Right cardiac atrium (tissue), 5 donors: ENCODE data around the gene SAP30. TPM values are rescaled to one million over a fixed set of nuclear protein-coding genes. Genes with fewer than 3 reads are reported as not detected.

ENCODE experiments used
- ATAC-seq, 2 donors: fragments of 200-7000 bp; cut with Tn5 transposase; one replicate each; pipeline versions ENCODE4 v1.8.0 to v1.9.1; 2020; ENCODE audit warnings: moderate library complexity in 2 of 2, mild to moderate bottlenecking in 1 of 2
- DNase-seq, 3 donors: peaks; one replicate each; pipeline ENCODE4 v3.0.0-alpha.2; 2020
- H3K27ac ChIP-seq: one replicate; pipeline ENCODE4 v1.5.1; 2013; ENCODE audit warnings: mild to moderate bottlenecking, low read length, control low read depth, moderate library complexity
- H3K27me3 ChIP-seq: one replicate; pipeline ENCODE4 v1.6.1; 2013; ENCODE audit not compliant: control insufficient read depth, insufficient read depth
- H3K4me1 ChIP-seq: one replicate; pipeline ENCODE4 v1.6.1; 2013; ENCODE audit warnings: low read length; ENCODE audit not compliant: control insufficient read depth, insufficient read depth
- H3K4me3 ChIP-seq: one replicate; pipeline ENCODE4 v1.5.1; 2013; ENCODE audit warnings: low read length, control low read depth
- H3K9me3 ChIP-seq: one replicate; pipeline ENCODE4 v1.6.1; 2013; ENCODE audit warnings: low read length; ENCODE audit not compliant: control insufficient read depth
- WGBS: extraction: QIAGEN DNeasy Blood & Tissue Kit; methylation state at CpG from one replicate; pipeline ENCODE4 v1.1.7; 2013; 5-methylcytosine and 5-hydroxymethylcytosine counted together
- intact Hi-C, 4 donors: fragments of 100-400 bp; cut with DNase I; formaldehyde crosslinking; loops; one replicate each; pipeline versions ENCODE4 v1.11.0 to v1.14.0; 2022 to 2023
- polyA plus RNA-seq: library from polyadenylated mRNA; stranded (reverse); fragments of 200-250 nt; gene quantifications from one replicate; pipeline ENCODE4 v1.2.3, GENCODE V29; 2013
- total RNA-seq, 4 donors: library from RNA; stranded (reverse); fragmentation: NEBNext Ultra II Directional; extraction: Animal tissue kit (Norgen Biotek cat#: 25700); gene quantifications; one replicate each; pipeline ENCODE4 v1.2.1, GENCODE V29; 2021
- donor health status: healthy with polysubstance abuse.
- donor health status: DM: no; HTN: yes; CAD: no.
- donor health status: DM: no; HTN: no; CAD: no.
- donor health status: DM: no; HTN: yes; CAD: no; lungs with severe emphysema.
- donor health status: DM: yes; HTN: yes; CAD: no.

SAP30 gene
- total and polyA plus RNA-seq, 5 donors, result 18.8 to 23.7 (median 20.1) TPM

GRCh38 chr4:173415092-173415491 lies 44.3 kb downstream of the SAP30 start:
- intact Hi-C loops, result loop anchor here in 3 of 4 donors (5.0 to 10.0 kb wide), 3 partner anchors 80 to 390 kb away; no protein-coding TSS in a partner anchor
- Histone ChIP-seq H3K4me3 (no peak overlapping the region), H3K9me3 (no peaks in the 10 kb centered on the region), H3K27me3 (no peaks in the 10 kb centered on the region), H3K4me1 (peaks cover 9% of the 10 kb centered on the region), H3K27ac (no peak overlapping the region)
- peak; percentile 40 for ATAC-seq
- 71% methylated on average over 3 of the region's 3 CpGs for WGBS
- DNase-seq, result no peak

GRCh38 chr4:173415885-173416653 lies 45.3 kb downstream of the SAP30 start:
- Histone ChIP-seq H3K4me3 (no peak overlapping the region), H3K9me3 (no peaks in the 10 kb centered on the region), H3K27ac (peak overlapping the region; percentile 30), H3K27me3 (no peaks in the 10 kb centered on the region), H3K4me1 (peaks cover 4% of the 10 kb centered on the region)
- DNase-seq, result peak; percentile 44 to 79 (median 77)
- peak; percentile 55 to 67 for ATAC-seq
- 70% methylated on average over 26 of the region's 26 CpGs for WGBS
- intact Hi-C loops, result loop anchor here (2.0 to 10.0 kb wide), 4 partner anchors 79 to 391 kb away; no protein-coding TSS in a partner anchor

- Histone ChIP-seq H3K9me3 (no peaks in the 10 kb centered on the region), H3K4me3 (no peak overlapping the region), H3K4me1 (no peaks in the 10 kb centered on the region), H3K27ac (no peak overlapping the region), H3K27me3 (no peaks in the 10 kb centered on the region)
- intact Hi-C loops, result loop anchor here (2.0 to 10.0 kb wide), 4 partner anchors 77 to 393 kb away; no protein-coding TSS in a partner anchor
- ATAC-seq, result no peak
- DNase-seq, result no peak
Measured at GRCh38 chr4:173417833-173418232, 47.1 kb downstream of the SAP30 start.

DNA sequence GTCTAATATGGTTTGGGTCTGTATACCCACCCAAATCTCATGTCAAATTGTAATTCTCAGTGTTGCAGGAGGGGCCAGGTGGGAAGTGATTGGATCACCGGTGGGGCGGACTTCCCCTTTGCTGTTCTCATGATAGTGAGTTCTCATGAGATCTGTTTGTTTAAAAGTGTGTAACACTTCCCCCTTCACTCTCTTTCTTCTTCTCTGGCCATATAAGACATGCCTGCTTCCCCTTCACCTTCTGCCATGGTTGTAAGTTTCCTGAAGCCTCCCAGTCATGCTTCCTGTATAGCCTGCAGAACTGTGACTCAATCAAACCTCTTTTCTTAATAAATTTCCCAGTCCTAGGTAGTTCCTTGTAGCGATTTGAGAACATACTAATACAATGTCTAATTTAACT lies 47.9 kb downstream of the SAP30 start:
- intact Hi-C loops, result loop anchor here in 3 of 4 donors (5.0 to 10.0 kb wide), 3 partner anchors 76 to 394 kb away; no protein-coding TSS in a partner anchor
- no peaks in the 10 kb centered on the region for H3K9me3 ChIP-seq

GRCh38 chr4:173420324-173420752 lies 49.6 kb downstream of the SAP30 start:
- H3K9me3 ChIP-seq, result no peaks in the 10 kb centered on the region
- WGBS, result 14% methylated on average over 4 of the region's 4 CpGs
- H3K27ac ChIP-seq, result no peak overlapping the region
- H3K27me3 ChIP-seq, result no peaks in the 10 kb centered on the region
- intact Hi-C loops, result loop anchor here in 3 of 4 donors (2.0 to 10.0 kb wide), 3 partner anchors 72 to 74 kb away; no protein-coding TSS in a partner anchor
- peaks cover 1% of the 10 kb centered on the region for H3K4me1 ChIP-seq
- DNase-seq, result no peak
- ATAC-seq, result no peak
- H3K4me3 ChIP-seq, result no peak overlapping the region

More for the DNA sequence above, 47.9 kb downstream of the SAP30 start:
- 66% methylated on average over 3 of the region's 3 CpGs for WGBS
- ATAC-seq (no peak), DNase-seq (no peak)
- H3K4me1 ChIP-seq, result no peaks in the 10 kb centered on the region
- no peak overlapping the region for H3K4me3 ChIP-seq
- H3K27ac ChIP-seq, result no peak overlapping the region
- H3K27me3 ChIP-seq, result no peaks in the 10 kb centered on the region

DNA sequence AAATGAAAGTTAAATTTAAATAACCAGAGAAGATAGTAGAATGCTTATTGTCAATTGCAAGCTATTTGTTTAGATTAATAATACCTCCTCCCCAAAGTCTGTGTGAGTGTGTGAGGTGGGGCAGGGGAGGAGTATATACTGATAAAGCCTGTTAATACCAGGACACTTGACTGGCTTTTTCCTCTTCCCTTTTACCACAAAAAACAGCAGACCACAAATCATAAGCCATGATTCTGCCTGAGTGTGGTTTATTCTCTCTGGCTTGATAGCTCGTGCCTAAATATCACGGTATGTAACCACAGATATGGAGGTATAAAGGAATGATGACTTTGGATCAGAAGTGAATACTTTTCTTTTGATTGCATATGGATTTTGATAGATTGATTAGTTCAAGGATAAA lies 50.0 kb downstream of the SAP30 start:
- DNase-seq, result no peak
- Histone ChIP-seq H3K4me3 (no peak overlapping the region), H3K27ac (no peak overlapping the region), H3K27me3 (no peaks in the 10 kb centered on the region), H3K4me1 (peaks cover 1% of the 10 kb centered on the region), H3K9me3 (no peaks in the 10 kb centered on the region)
- intact Hi-C loops, result loop anchor here in 3 of 4 donors (2.0 to 10.0 kb wide), 3 partner anchors 72 to 74 kb away; no protein-coding TSS in a partner anchor
- WGBS, result 91% methylated on average over 2 of the region's 2 CpGs
- no peak for ATAC-seq

DNA sequence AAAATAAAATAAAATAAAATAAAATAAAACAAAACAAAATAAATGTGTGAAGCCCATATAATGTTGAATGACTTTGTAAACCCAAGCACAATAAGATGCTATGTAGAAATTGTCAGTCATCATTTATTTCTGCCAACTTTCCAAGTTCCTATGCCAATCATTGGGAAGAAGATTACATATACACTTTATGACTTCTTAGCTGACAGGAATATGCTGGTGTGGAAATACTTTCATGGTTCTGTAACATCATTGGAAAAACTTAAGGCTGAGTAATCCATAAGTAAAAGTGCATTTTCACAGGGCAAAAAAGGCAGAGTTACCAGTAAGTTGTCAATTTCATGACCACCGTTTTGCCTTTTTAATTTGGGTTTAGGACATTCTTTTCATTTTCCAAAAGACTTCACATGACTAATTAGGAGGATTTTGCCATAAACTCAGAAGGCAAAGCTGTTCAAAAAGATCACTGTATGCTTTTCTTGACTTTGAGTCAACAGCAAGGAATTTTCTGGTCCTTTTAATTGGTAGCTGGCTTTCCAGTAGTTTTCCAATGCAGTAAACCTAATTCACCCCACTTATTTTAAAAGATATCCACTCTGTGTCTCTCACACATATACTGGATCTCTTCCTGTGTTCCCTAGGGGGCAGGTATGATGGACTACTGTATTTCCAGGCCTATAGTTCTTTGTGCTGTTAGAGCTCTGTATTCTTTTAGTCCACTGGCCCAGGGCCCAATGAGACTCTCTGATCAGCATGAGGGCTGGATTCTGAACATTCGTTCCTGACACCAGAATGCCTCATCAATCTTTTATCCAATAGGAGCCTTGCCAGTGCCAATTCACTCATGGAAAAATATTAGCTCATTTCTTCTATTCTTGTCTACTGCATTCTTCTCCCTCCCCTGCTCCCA lies 54.4 kb downstream of the SAP30 start:
- H3K4me1 ChIP-seq, result peaks cover 1% of the 10 kb centered on the region
- H3K27me3 ChIP-seq, result no peaks in the 10 kb centered on the region
- intact Hi-C loops, result loop anchor here in 2 of 4 donors (5.0 to 10.0 kb wide), 2 partner anchors 67 to 70 kb away; no protein-coding TSS in a partner anchor
- no peak overlapping the region for H3K27ac ChIP-seq
- no peak for DNase-seq
- ATAC-seq, result peak in 1 of 2 donors; percentile 18
- H3K9me3 ChIP-seq, result no peaks in the 10 kb centered on the region
- no peak overlapping the region for H3K4me3 ChIP-seq
- WGBS, result 69% methylated on average over 2 of the region's 2 CpGs

DNA sequence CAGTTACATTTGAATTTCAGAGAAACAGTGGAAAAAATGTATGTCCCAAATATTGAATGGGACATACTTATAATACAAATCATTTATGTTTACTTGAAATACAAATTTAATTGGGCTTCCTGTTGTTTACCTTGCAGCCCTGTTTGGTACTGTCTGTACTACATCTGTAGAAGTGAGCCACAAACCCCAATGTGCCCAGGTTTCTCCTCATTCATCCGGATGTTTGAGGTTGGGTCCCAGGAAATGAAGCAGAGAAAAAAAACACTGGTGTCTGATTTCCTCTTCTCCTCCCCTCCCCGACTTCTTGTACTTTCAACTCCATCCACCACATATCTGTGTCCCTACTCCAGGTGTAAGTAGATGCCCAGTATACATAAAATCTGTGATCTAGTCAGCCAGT lies 55.3 kb downstream of the SAP30 start:
- intact Hi-C loops, result loop anchor here in 1 of 4 donors (10.0 kb wide), 1 partner anchor 69 kb away; no protein-coding TSS in a partner anchor
- no peak for ATAC-seq

More for the DNA sequence above, 55.3 kb downstream of the SAP30 start:
- H3K27ac ChIP-seq, result no peak overlapping the region
- DNase-seq, result no peak
- no peaks in the 10 kb centered on the region for H3K27me3 ChIP-seq
- H3K9me3 ChIP-seq, result no peaks in the 10 kb centered on the region
- H3K4me3 ChIP-seq, result no peak overlapping the region
- WGBS, result 89% methylated on average over 2 of the region's 2 CpGs
- H3K4me1 ChIP-seq, result peaks cover 1% of the 10 kb centered on the region
